Medulla oblongata (tissue), 1 donor: ENCODE data around the gene TTC8.
"Not testable (repeated sequence)": the region's sequence is repeated elsewhere in the genome, so short reads cannot be mapped to it uniquely, and the experiment has no call there.

Experiments used
- DNase-seq: peaks from one replicate; pipeline ENCODE4 v3.0.0-alpha.2; 2015; ENCODE audit errors: extremely low spot score

TTC8 gene

GRCh38 chr14:88825078-88825458 lies 617 bp downstream of the TTC8 start:
- no peak for DNase-seq

GRCh38 chr14:88825503-88825902 lies 1.1 kb downstream of the TTC8 start:
- no peak for DNase-seq

GRCh38 chr14:88829188-88829587 lies 4.7 kb downstream of the TTC8 start:
- no peak for DNase-seq

- DNase-seq: no peak
These were observed 5.3 kb downstream of the TTC8 start for GRCh38 chr14:88829685-88830302.

- no peak for DNase-seq
These were observed 6.8 kb downstream of the TTC8 start for GRCh38 chr14:88831284-88831683.

GRCh38 chr14:88834883-88835431 lies 10.5 kb downstream of the TTC8 start:
- no peak for DNase-seq

GRCh38 chr14:88835661-88836060 lies 11.2 kb downstream of the TTC8 start:
- no peak for DNase-seq

- no peak for DNase-seq
These were observed 13.0 kb downstream of the TTC8 start for GRCh38 chr14:88837495-88837894.

GRCh38 chr14:88838015-88838414 lies 13.6 kb downstream of the TTC8 start:
- no peak for DNase-seq

- DNase-seq: no peak
These were observed 16.5 kb downstream of the TTC8 start for GRCh38 chr14:88840926-88841325.

GRCh38 chr14:88841741-88842140 lies 17.3 kb downstream of the TTC8 start:
- no peak for DNase-seq

GRCh38 chr14:88842414-88842813 lies 18.0 kb downstream of the TTC8 start:
- DNase-seq: no peak

GRCh38 chr14:88844980-88845491 lies 20.6 kb downstream of the TTC8 start:
- no peak for DNase-seq

- no peak for DNase-seq
These were observed 24.1 kb downstream of the TTC8 start for GRCh38 chr14:88848571-88848970.

- no peak for DNase-seq
These were observed 25.3 kb downstream of the TTC8 start for GRCh38 chr14:88849716-88850115.

- DNase-seq: no peak
These were observed 27.1 kb downstream of the TTC8 start for GRCh38 chr14:88851587-88851986.

GRCh38 chr14:88852632-88853031 lies 28.2 kb downstream of the TTC8 start:
- DNase-seq: no peak

- DNase-seq: no peak
These were observed 28.7 kb downstream of the TTC8 start for GRCh38 chr14:88853129-88853528.

GRCh38 chr14:88856786-88857366 lies 32.4 kb downstream of the TTC8 start:
- DNase-seq: no peak

GRCh38 chr14:88857861-88858260 lies 33.4 kb downstream of the TTC8 start:
- not testable (repeated sequence) for DNase-seq

GRCh38 chr14:88859118-88859517 lies 34.7 kb downstream of the TTC8 start:
- not testable (repeated sequence) for DNase-seq

GRCh38 chr14:88863167-88863566 lies 38.7 kb downstream of the TTC8 start:
- DNase-seq: no peak

- no peak for DNase-seq
These were observed 39.7 kb downstream of the TTC8 start for GRCh38 chr14:88864198-88864597.
